KMS-11 (cell line): ENCODE results near the gene DYTN.

Source experiments
- H2AFZ ChIP-seq: fragments of 200-600 bp; sonication (generic); 2 replicates; pipeline ENCODE4 v1.6.1; 2016; ENCODE audit warnings: antibody characterized with exemption, mixed run types, low read depth
- H3K27ac ChIP-seq: fragments of 200-600 bp; sonication (generic); 2 replicates; pipeline ENCODE4 v1.6.1; 2016; ENCODE audit warnings: mild to moderate bottlenecking, mixed run types
- H3K27me3 ChIP-seq: fragments of 200-600 bp; sonication (generic); 2 replicates; pipeline ENCODE4 v1.6.1; 2017; ENCODE audit warnings: mild to moderate bottlenecking, low read depth, mixed run types, moderate library complexity; ENCODE audit not compliant: insufficient read depth
- H3K36me3 ChIP-seq: fragments of 200-600 bp; sonication (generic); 2 replicates; pipeline ENCODE4 v1.6.1; 2017; ENCODE audit warnings: mild to moderate bottlenecking, mixed run types; ENCODE audit not compliant: insufficient read depth
- H3K4me1 ChIP-seq: fragments of 200-600 bp; sonication (generic); 2 replicates; pipeline ENCODE4 v1.6.1; 2016; ENCODE audit warnings: mild to moderate bottlenecking, low read depth, mixed run types; ENCODE audit not compliant: poor library complexity, severe bottlenecking
- H3K4me2 ChIP-seq: fragments of 200-600 bp; sonication (generic); 2 replicates; pipeline ENCODE4 v1.7.0; 2016; ENCODE audit warnings: mild to moderate bottlenecking, mixed run types
- H3K4me3 ChIP-seq: fragments of 200-600 bp; sonication (generic); IDR thresholded peaks from 2 replicates; pipeline ENCODE4 v1.6.1; 2017; ENCODE audit warnings: low read depth, low read length, mixed read lengths; ENCODE audit not compliant: insufficient read depth
- H3K79me2 ChIP-seq: fragments of 200-600 bp; sonication (generic); 2 replicates; pipeline ENCODE4 v1.6.1; 2016; ENCODE audit warnings: low read depth, mixed run types; ENCODE audit not compliant: insufficient read depth
- H3K9ac ChIP-seq: fragments of 200-600 bp; sonication (generic); 2 replicates; pipeline ENCODE4 v1.6.1; 2016; ENCODE audit warnings: mild to moderate bottlenecking, mixed run types
- H4K20me1 ChIP-seq: fragments of 200-600 bp; sonication (generic); 2 replicates; pipeline ENCODE4 v1.6.1; 2016; ENCODE audit warnings: mild to moderate bottlenecking, mixed run types; ENCODE audit not compliant: insufficient read depth
- CTCF ChIP-seq: fragments of 200-600 bp; sonication (generic); conservative IDR thresholded peaks from 2 replicates; pipeline ENCODE4 v1.6.1; 2017; ENCODE audit warnings: low read depth, mild to moderate bottlenecking, antibody characterized with exemption, low read length, moderate library complexity, mixed read lengths

DYTN gene

GRCh38 chr2:206611736-206612135, 106.5 kb downstream of the DYTN start:
- H3K27ac ChIP-seq: no peak overlapping the region
- no peaks in the 10 kb centered on the region for H3K36me3 ChIP-seq
- H3K27me3 ChIP-seq: no peaks in the 10 kb centered on the region
- no peaks in the 10 kb centered on the region for H4K20me1 ChIP-seq
- H3K4me1 ChIP-seq: no peaks in the 10 kb centered on the region
- no peak for TF ChIP-seq CTCF
- no peak overlapping the region for H3K4me3 ChIP-seq
- H3K9ac ChIP-seq: no peak overlapping the region
- H3K4me2 ChIP-seq: no peak overlapping the region
- no peaks in the 10 kb centered on the region for H3K79me2 ChIP-seq
- H2AFZ ChIP-seq: no peak overlapping the region

- no peak overlapping the region for H3K27ac ChIP-seq
- H3K27me3 ChIP-seq: no peaks in the 10 kb centered on the region
- TF ChIP-seq CTCF: no peak
- H3K79me2 ChIP-seq: no peaks in the 10 kb centered on the region
- H3K36me3 ChIP-seq: no peaks in the 10 kb centered on the region
- H3K4me2 ChIP-seq: no peak overlapping the region
- H3K9ac ChIP-seq: no peak overlapping the region
- no peak overlapping the region for H2AFZ ChIP-seq
- no peak overlapping the region for H3K4me3 ChIP-seq
- H3K4me1 ChIP-seq: no peaks in the 10 kb centered on the region
- H4K20me1 ChIP-seq: no peaks in the 10 kb centered on the region
These were observed 107.0 kb downstream of the DYTN start for GRCh38 chr2:206611191-206611590.

GRCh38 chr2:206610451-206610850, 107.7 kb downstream of the DYTN start:
- H3K27ac ChIP-seq: no peak overlapping the region
- no peak for TF ChIP-seq CTCF
- no peak overlapping the region for H2AFZ ChIP-seq

GRCh38 chr2:206603243-206603642, 115.0 kb downstream of the DYTN start:
- H3K4me3 ChIP-seq: no peak overlapping the region
- no peaks in the 10 kb centered on the region for H4K20me1 ChIP-seq
- H3K4me2 ChIP-seq: no peak overlapping the region
- no peaks in the 10 kb centered on the region for H3K4me1 ChIP-seq
- H3K36me3 ChIP-seq: no peaks in the 10 kb centered on the region
- no peak overlapping the region for H3K27ac ChIP-seq
- no peak for TF ChIP-seq CTCF
- H2AFZ ChIP-seq: no peak overlapping the region
- H3K79me2 ChIP-seq: no peaks in the 10 kb centered on the region
- no peaks in the 10 kb centered on the region for H3K27me3 ChIP-seq
- H3K9ac ChIP-seq: no peak overlapping the region

More at GRCh38 chr2:206610451-206610850, 107.7 kb downstream of the DYTN start:
- H3K9ac ChIP-seq: no peak overlapping the region
- H3K4me1 ChIP-seq: no peaks in the 10 kb centered on the region
- H3K4me2 ChIP-seq: no peak overlapping the region
- H3K27me3 ChIP-seq: no peaks in the 10 kb centered on the region
- H4K20me1 ChIP-seq: no peaks in the 10 kb centered on the region
- no peak overlapping the region for H3K4me3 ChIP-seq
- no peaks in the 10 kb centered on the region for H3K36me3 ChIP-seq
- H3K79me2 ChIP-seq: no peaks in the 10 kb centered on the region
